ENCODE measurements around the gene PRICKLE2.

DNA sequence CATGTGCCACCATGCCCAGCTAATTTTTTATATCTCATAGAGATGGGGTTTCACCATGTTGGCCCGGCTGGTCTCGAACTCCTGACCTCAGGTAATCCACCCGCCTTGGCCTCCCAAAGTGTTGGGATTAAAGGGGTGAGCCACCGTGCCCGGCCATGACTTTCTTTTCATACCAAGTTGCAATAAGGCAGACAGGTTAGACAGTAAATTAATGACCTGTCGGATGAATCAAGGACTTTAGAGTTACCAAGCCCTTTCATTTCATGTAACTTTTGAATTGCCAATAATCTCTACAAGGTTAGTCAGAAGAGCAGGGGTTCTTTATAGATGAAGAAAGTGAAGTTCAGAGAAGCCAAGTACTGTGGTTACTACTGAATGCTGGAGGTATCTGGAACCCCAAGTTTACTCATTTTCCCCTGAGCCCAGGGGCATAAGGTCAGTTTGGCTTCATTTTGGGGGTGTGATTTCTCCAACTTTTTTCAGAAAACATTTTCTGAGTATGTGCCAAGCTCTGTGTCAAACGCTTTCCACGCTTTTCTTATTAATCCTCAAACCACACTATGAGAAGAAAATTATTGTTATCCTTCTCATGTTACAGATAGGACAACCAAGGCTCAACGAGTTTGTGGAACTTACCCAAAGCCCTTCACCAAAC is 11.9 kb downstream of the PRICKLE2 start:
- TF ChIP-seq, protein P1, sequence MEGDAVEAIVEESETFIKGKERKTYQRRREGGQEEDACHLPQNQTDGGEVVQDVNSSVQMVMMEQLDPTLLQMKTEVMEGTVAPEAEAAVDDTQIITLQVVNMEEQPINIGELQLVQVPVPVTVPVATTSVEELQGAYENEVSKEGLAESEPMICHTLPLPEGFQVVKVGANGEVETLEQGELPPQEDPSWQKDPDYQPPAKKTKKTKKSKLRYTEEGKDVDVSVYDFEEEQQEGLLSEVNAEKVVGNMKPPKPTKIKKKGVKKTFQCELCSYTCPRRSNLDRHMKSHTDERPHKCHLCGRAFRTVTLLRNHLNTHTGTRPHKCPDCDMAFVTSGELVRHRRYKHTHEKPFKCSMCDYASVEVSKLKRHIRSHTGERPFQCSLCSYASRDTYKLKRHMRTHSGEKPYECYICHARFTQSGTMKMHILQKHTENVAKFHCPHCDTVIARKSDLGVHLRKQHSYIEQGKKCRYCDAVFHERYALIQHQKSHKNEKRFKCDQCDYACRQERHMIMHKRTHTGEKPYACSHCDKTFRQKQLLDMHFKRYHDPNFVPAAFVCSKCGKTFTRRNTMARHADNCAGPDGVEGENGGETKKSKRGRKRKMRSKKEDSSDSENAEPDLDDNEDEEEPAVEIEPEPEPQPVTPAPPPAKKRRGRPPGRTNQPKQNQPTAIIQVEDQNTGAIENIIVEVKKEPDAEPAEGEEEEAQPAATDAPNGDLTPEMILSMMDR (conservative IDR thresholded peaks at IDR 0.05; ENCODE audit: low read depth, low read length): no peak
- TF ChIP-seq EZH2 (IDR thresholded peaks at IDR 0.05; ENCODE audit: borderline replicate concordance, low read depth, low read length, poor library complexity, severe bottlenecking): no peak

Measured in A673 (cell line).